CD4-positive, alpha-beta T cell treated with Interleukin-6 for 4 hours (primary cell): Measurements from ENCODE around the gene SLC22A4.

Experiments used
- DNase-seq: peaks from one replicate; pipeline ENCODE4 v3.0.0-alpha.2; 2020; ENCODE audit warnings: mixed read lengths

SLC22A4 gene

GRCh38 chr5:132300577-132301343 is 6.6 kb downstream of the SLC22A4 start:
- no peak for DNase-seq

- no peak for DNase-seq
Observed at GRCh38 chr5:132301344-132302271, 7.4 kb downstream of the SLC22A4 start.

- DNase-seq = no peak
Observed at GRCh38 chr5:132302413-132302812, 8.2 kb downstream of the SLC22A4 start.

- no peak for DNase-seq
Observed at GRCh38 chr5:132303589-132303988, 9.4 kb downstream of the SLC22A4 start.

- no peak for DNase-seq
Observed at GRCh38 chr5:132305420-132305819, 11.2 kb downstream of the SLC22A4 start.

GRCh38 chr5:132308701-132309100 is 14.5 kb downstream of the SLC22A4 start:
- DNase-seq = no peak

- DNase-seq = no peak
Observed at GRCh38 chr5:132309679-132310078, 15.5 kb downstream of the SLC22A4 start.

GRCh38 chr5:132310141-132310834 is 16.1 kb downstream of the SLC22A4 start:
- DNase-seq = no peak

- DNase-seq = no peak
Observed at GRCh38 chr5:132313366-132313765, 19.2 kb downstream of the SLC22A4 start.

GRCh38 chr5:132313961-132314432 is 19.8 kb downstream of the SLC22A4 start:
- no peak for DNase-seq

GRCh38 chr5:132315529-132316067 is 21.4 kb downstream of the SLC22A4 start:
- DNase-seq = no peak

GRCh38 chr5:132319975-132320374 is 25.8 kb downstream of the SLC22A4 start:
- DNase-seq = no peak

GRCh38 chr5:132321109-132321721 is 27.0 kb downstream of the SLC22A4 start:
- no peak for DNase-seq

- no peak for DNase-seq
Observed at GRCh38 chr5:132322266-132322665, 28.1 kb downstream of the SLC22A4 start.

GRCh38 chr5:132323202-132323601 is 29.0 kb downstream of the SLC22A4 start:
- DNase-seq = no peak

- no peak for DNase-seq
Observed at GRCh38 chr5:132325691-132326090, 31.5 kb downstream of the SLC22A4 start.

- no peak for DNase-seq
Observed at GRCh38 chr5:132327252-132327955, 33.2 kb downstream of the SLC22A4 start.

GRCh38 chr5:132334812-132335211 is 40.6 kb downstream of the SLC22A4 start:
- DNase-seq = no peak

- no peak for DNase-seq
Observed at GRCh38 chr5:132335402-132335801, 41.2 kb downstream of the SLC22A4 start.

- no peak for DNase-seq
Observed at GRCh38 chr5:132339502-132339901, 45.3 kb downstream of the SLC22A4 start.

GRCh38 chr5:132342291-132343180 is 48.3 kb downstream of the SLC22A4 start:
- no peak for DNase-seq
